Liver (tissue), 3 donors: ENCODE measurements around the gene TTC23.

Experiments used
- CTCF ChIP-seq: fragments of 150-350 bp; IDR thresholded peaks from 2 replicates; pipeline ENCODE4 v1.5.1; 2017; ENCODE audit warnings: improper control_type of control experiment, low read depth, low read length; ENCODE audit not compliant: missing input control
- RAD21 ChIP-seq, 2 donors: IDR thresholded peaks; 2 replicates each; pipeline ENCODE4 v1.6.1; 2016; ENCODE audit warnings: antibody characterized with exemption in 2 of 2, mild to moderate bottlenecking in 2 of 2
- REST ChIP-seq: IDR thresholded peaks from 2 replicates; pipeline ENCODE4 v1.6.1; 2016; ENCODE audit warnings: antibody characterized with exemption, mild to moderate bottlenecking
- TAF1 ChIP-seq: conservative IDR thresholded peaks from 2 replicates; pipeline ENCODE4 v1.6.1; 2016; ENCODE audit warnings: antibody characterized with exemption, mild to moderate bottlenecking
- donor health status: healthy.
- donor health status: healthy.

GRCh38 chr15:99146661-99147060, 102.7 kb downstream of the TTC23 start:
- no peak for TF ChIP-seq CTCF
- no peak for TF ChIP-seq RAD21 (IDR thresholded peaks at IDR 0.05)
- TF ChIP-seq REST: no peak
- no peak for TF ChIP-seq TAF1
